Astrocyte of the cerebellum (primary cell): ENCODE data around the gene TAL1.

Experiments
- DNase-seq: peaks from one replicate; pipeline ENCODE4 v3.0.0-alpha.2; 2011; ENCODE audit warnings: low read depth
- H3K4me3 ChIP-seq: 2 replicates; pipeline ENCODE4 v1.5.1; 2011; ENCODE audit warnings: mild to moderate bottlenecking, low read depth, low read length, moderate library complexity
- CTCF ChIP-seq: IDR thresholded peaks from 2 replicates; pipeline ENCODE4 v1.5.1; 2012; ENCODE audit warnings: low read length, low read depth, moderate library complexity, mild to moderate bottlenecking; ENCODE audit errors: missing control alignments
- in situ Hi-C: cut with HindIII; loops from 2 replicates; pipeline ENCODE4 v1.10.0; 2017; ENCODE audit warnings: low sequenced_read_pairs

The TAL1 gene

GRCh38 chr1:47184090-47184821 lies 47.8 kb downstream of the TAL1 start:
- in situ Hi-C loops, result no loop called here
- H3K4me3 ChIP-seq, result no peak overlapping the region
- DNase-seq, result no peak
- no peak for TF ChIP-seq CTCF

GRCh38 chr1:47183308-47184089 lies 48.5 kb downstream of the TAL1 start:
- in situ Hi-C loops, result no loop called here
- no peak for DNase-seq
- no peak overlapping the region for H3K4me3 ChIP-seq
- no peak for TF ChIP-seq CTCF

- no peak overlapping the region for H3K4me3 ChIP-seq
- no peak for TF ChIP-seq CTCF
- no peak for DNase-seq
- in situ Hi-C loops, result no loop called here
Observed at GRCh38 chr1:47182676-47183235, 49.3 kb downstream of the TAL1 start.

- TF ChIP-seq CTCF, result no peak
- in situ Hi-C loops, result no loop called here
- DNase-seq, result no peak
- no peak overlapping the region for H3K4me3 ChIP-seq
Observed at GRCh38 chr1:47181955-47182675, 49.9 kb downstream of the TAL1 start.

- TF ChIP-seq CTCF, result no peak
- H3K4me3 ChIP-seq, result no peak overlapping the region
Observed at GRCh38 chr1:47181095-47181954, 50.7 kb downstream of the TAL1 start.

More at GRCh38 chr1:47181095-47181954, 50.7 kb downstream of the TAL1 start:
- in situ Hi-C loops, result no loop called here
- DNase-seq, result no peak
